Bronchial epithelial cell (primary cell): ENCODE data around the gene INPP5E. TPM values are rescaled to one million over a fixed set of nuclear protein-coding genes. Genes with fewer than 3 reads are reported as not detected.

ENCODE experiments used
- DNase-seq: peaks from one replicate; pipeline ENCODE4 v3.0.0-alpha.2; 2010; ENCODE audit warnings: low read depth
- FAIRE-seq: peaks from 2 replicates; lab custom pipeline; 2011; peaks lifted over from hg19 to GRCh38; lab: Jason Lieb, UNC
- H3K27me3 ChIP-seq: 2 replicates; pipeline ENCODE4 v1.5.1; 2011; ENCODE audit warnings: low read length; ENCODE audit not compliant: control insufficient read depth, insufficient read depth
- H3K36me3 ChIP-seq: 2 replicates; pipeline ENCODE4 v1.5.1; 2011; ENCODE audit warnings: low read length; ENCODE audit not compliant: control insufficient read depth, insufficient read depth
- H3K4me3 ChIP-seq: 2 replicates; pipeline ENCODE4 v1.5.1; 2011; ENCODE audit warnings: mild to moderate bottlenecking, low read depth, low read length, control low read depth
- CTCF ChIP-seq: IDR thresholded peaks from 2 replicates; pipeline ENCODE4 v1.5.1; 2011; ENCODE audit warnings: mild to moderate bottlenecking, moderate library complexity, low read length, control low read depth, inconsistent platforms; ENCODE audit not compliant: insufficient read depth, severe bottlenecking
- total RNA-seq: library from RNA; depleted of rRNA; stranded (reverse); fragments of >200 nt; gene quantifications from 2 replicates; pipeline ENCODE4 v1.2.1, GENCODE V29; 2014

Gene INPP5E
- total RNA-seq, 1 donor from 2014 or later = 2.4 TPM

- FAIRE-seq (peak; percentile 28), DNase-seq (no peak)
- no peak for TF ChIP-seq CTCF
- no peaks in the 10 kb centered on the region for H3K27me3 ChIP-seq
- H3K36me3 ChIP-seq = peaks cover 59% of the 10 kb centered on the region
- no peak overlapping the region for H3K4me3 ChIP-seq
Observed at GRCh38 chr9:136391737-136392537, 47.7 kb downstream of the INPP5E start.

DNA sequence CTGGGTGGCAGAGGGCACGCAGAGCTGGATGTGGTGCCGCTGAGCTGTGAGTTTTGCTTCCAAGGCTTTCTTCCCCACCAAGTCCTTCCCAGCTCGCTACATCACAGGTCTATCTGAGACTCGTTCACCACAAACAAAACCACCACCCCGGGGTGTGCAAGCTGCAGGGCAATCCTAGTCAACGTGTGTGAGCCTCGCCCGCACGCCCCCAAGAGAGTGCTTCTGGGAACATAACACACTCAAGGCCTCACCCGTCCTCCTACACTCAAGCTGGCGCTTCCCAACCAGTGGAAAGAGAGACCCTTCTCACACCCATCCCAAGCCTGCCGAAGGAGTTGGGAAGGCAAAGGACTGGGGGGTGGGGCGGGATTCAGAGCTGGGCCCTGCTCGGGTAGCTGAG lies 50.2 kb downstream of the INPP5E start:
- no peak for TF ChIP-seq CTCF
- Histone ChIP-seq H3K27me3 (no peaks in the 10 kb centered on the region), H3K36me3 (peaks cover 46% of the 10 kb centered on the region), H3K4me3 (no peak overlapping the region)
- DNase-seq (no peak), FAIRE-seq (peak; percentile 40)

DNA sequence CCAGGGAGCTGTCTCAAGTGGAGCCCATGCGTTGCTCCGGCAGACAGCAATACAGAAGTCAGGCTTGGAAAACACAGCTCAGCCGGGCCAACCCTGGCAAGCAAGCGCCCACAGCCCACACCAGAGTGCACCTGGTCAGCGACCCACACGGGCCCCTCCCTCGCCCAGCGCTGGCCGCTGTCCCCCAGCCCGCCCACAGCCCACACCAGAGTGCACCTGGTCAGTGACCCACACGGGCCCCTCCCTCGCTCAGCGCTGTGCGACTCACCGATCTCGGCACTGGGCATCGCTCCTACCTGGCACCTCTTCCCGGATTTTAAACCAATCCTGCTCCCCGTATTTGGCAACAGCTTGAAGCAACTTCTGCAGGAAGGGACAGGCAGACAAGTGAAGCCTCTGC lies 52.4 kb downstream of the INPP5E start:
- H3K36me3 ChIP-seq = peaks cover 36% of the 10 kb centered on the region

DNA sequence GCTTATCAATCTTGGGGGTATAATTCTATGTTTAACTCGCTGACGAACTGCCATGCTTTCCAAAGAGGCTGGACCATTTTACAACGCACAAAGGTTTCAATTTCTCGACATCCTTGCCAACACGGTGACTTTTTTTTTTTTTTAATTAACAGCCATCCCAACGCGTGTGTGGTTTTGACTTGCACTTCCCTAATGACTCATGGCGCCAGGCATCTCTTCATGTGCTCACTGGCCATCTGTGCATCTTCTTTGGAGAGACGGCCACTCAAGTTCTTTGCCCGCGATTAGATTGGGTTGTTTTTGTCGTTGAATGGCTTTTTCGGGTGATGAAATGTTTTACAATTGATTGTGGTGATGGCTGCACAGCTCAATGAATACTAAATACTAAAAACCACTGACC lies 53.6 kb downstream of the INPP5E start:
- H3K27me3 ChIP-seq = no peaks in the 10 kb centered on the region
- DNase-seq (no peak), FAIRE-seq (no peak)
- H3K4me3 ChIP-seq = no peak overlapping the region
- peaks cover 30% of the 10 kb centered on the region for H3K36me3 ChIP-seq
- TF ChIP-seq CTCF = no peak

More for the DNA sequence above, 52.4 kb downstream of the INPP5E start:
- H3K27me3 ChIP-seq = no peaks in the 10 kb centered on the region
- FAIRE-seq = no peak
- H3K4me3 ChIP-seq = no peak overlapping the region
- TF ChIP-seq CTCF = no peak
- no peak for DNase-seq

- Histone ChIP-seq H3K4me3 (no peak overlapping the region), H3K27me3 (no peaks in the 10 kb centered on the region), H3K36me3 (peaks cover 36% of the 10 kb centered on the region)
- no peak for FAIRE-seq
- no peak for TF ChIP-seq CTCF
- no peak for DNase-seq
Observed at GRCh38 chr9:136385015-136385414, 54.6 kb downstream of the INPP5E start.
